HEK293 (cell line): ENCODE data around the gene CADM1.

Experiments
- ATF2 ChIP-seq: fragments of 450-650 bp; formaldehyde crosslinking; IDR thresholded peaks from 2 replicates; pipeline ENCODE4 v1.5.1; 2016; ENCODE audit warnings: missing biosample characterization, missing genetic modification characterization, low read depth
- BCL11B ChIP-seq: fragments of 450-650 bp; formaldehyde crosslinking; IDR thresholded peaks from 2 replicates; pipeline ENCODE4 v1.5.1; 2016; ENCODE audit warnings: low read depth, missing biosample characterization, missing genetic modification characterization
- CTCF ChIP-seq: fragments of 450-650 bp; formaldehyde crosslinking; IDR thresholded peaks from 2 replicates; pipeline ENCODE4 v1.5.1; 2016; ENCODE audit warnings: missing biosample characterization, missing genetic modification characterization
- GLI2 ChIP-seq: fragments of 450-650 bp; formaldehyde crosslinking; IDR thresholded peaks from 2 replicates; pipeline ENCODE4; 2017; ENCODE audit warnings: missing biosample characterization, missing genetic modification characterization, low read depth, borderline replicate concordance
- GLI4 ChIP-seq: fragments of 450-650 bp; formaldehyde crosslinking; IDR thresholded peaks from 2 replicates; pipeline ENCODE4 v1.5.1; 2016; ENCODE audit warnings: missing biosample characterization, missing genetic modification characterization
- GLIS2 ChIP-seq: fragments of 450-650 bp; formaldehyde crosslinking; IDR thresholded peaks from 2 replicates; pipeline ENCODE4 v1.5.1; 2016; ENCODE audit warnings: missing biosample characterization, missing genetic modification characterization
- KLF1 ChIP-seq: fragments of 450-650 bp; formaldehyde crosslinking; IDR thresholded peaks from 2 replicates; pipeline ENCODE4 v1.5.1; 2016; ENCODE audit warnings: missing biosample characterization, missing genetic modification characterization
- KLF9 ChIP-seq: fragments of 450-650 bp; formaldehyde crosslinking; IDR thresholded peaks from 2 replicates; pipeline ENCODE4 v1.5.1; 2016; ENCODE audit warnings: missing biosample characterization, missing genetic modification characterization, low read depth
- MEIS1 ChIP-seq: sonication (generic); formaldehyde crosslinking; IDR thresholded peaks from 2 replicates; pipeline ENCODE4 v1.8.1; 2022; ENCODE audit warnings: missing genetic modification reagents, mild to moderate bottlenecking, borderline replicate concordance
- OVOL3 ChIP-seq: fragments of 450-650 bp; formaldehyde crosslinking; IDR thresholded peaks from 2 replicates; pipeline ENCODE4 v1.5.1; 2016; ENCODE audit warnings: missing biosample characterization, missing genetic modification characterization
- PRDM1 ChIP-seq: fragments of 450-650 bp; formaldehyde crosslinking; IDR thresholded peaks from 2 replicates; pipeline ENCODE4; 2016; ENCODE audit warnings: missing biosample characterization, missing genetic modification characterization
- SP2 ChIP-seq: fragments of 450-650 bp; formaldehyde crosslinking; IDR thresholded peaks from 2 replicates; pipeline ENCODE4 v1.5.1; 2016; ENCODE audit warnings: missing biosample characterization, missing genetic modification characterization
- SP7 ChIP-seq: fragments of 450-650 bp; formaldehyde crosslinking; IDR thresholded peaks from 2 replicates; pipeline ENCODE4 v1.5.1; 2016; ENCODE audit warnings: missing biosample characterization, missing genetic modification characterization
- YY1 ChIP-seq: fragments of 450-650 bp; formaldehyde crosslinking; IDR thresholded peaks from 2 replicates; pipeline ENCODE4 v1.5.1; 2018; ENCODE audit warnings: missing biosample characterization, missing genetic modification characterization
- ZBTB11 ChIP-seq: fragments of 450-650 bp; formaldehyde crosslinking; conservative IDR thresholded peaks from 2 replicates; pipeline ENCODE4 v1.5.1; 2016; ENCODE audit warnings: low read depth, missing biosample characterization, missing genetic modification characterization
- ZBTB44 ChIP-seq: fragments of 450-650 bp; IDR thresholded peaks from 2 replicates; pipeline ENCODE4 v1.5.1; 2018; ENCODE audit warnings: missing biosample characterization, mild to moderate bottlenecking, missing genetic modification characterization
- ZBTB49 ChIP-seq: fragments of 450-650 bp; formaldehyde crosslinking; IDR thresholded peaks from 2 replicates; pipeline ENCODE4 v1.5.1; 2016; ENCODE audit warnings: missing biosample characterization, missing genetic modification characterization, low read depth
- ZEB2 ChIP-seq: fragments of 450-650 bp; formaldehyde crosslinking; IDR thresholded peaks from 2 replicates; pipeline ENCODE4 v1.5.1; 2016; ENCODE audit warnings: missing biosample characterization, missing genetic modification characterization
- ZFP41 ChIP-seq: fragments of 450-650 bp; formaldehyde crosslinking; IDR thresholded peaks from 2 replicates; pipeline ENCODE4 v1.5.1; 2016; ENCODE audit warnings: missing biosample characterization, missing genetic modification characterization, borderline replicate concordance
- ZNF121 ChIP-seq: fragments of 450-650 bp; formaldehyde crosslinking; IDR thresholded peaks from 2 replicates; pipeline ENCODE4 v1.5.1; 2016; ENCODE audit warnings: missing biosample characterization, missing genetic modification characterization
- ZNF155 ChIP-seq: fragments of 450-650 bp; formaldehyde crosslinking; IDR thresholded peaks from 2 replicates; pipeline ENCODE4 v1.5.1; 2016; ENCODE audit warnings: missing biosample characterization, missing genetic modification characterization
- ZNF211 ChIP-seq: fragments of 450-650 bp; formaldehyde crosslinking; IDR thresholded peaks from 2 replicates; pipeline ENCODE4 v1.5.1; 2016; ENCODE audit warnings: low read depth, missing biosample characterization, missing genetic modification characterization
- ZNF221 ChIP-seq: fragments of 450-650 bp; formaldehyde crosslinking; IDR thresholded peaks from 2 replicates; pipeline ENCODE4 v1.5.1; 2017; ENCODE audit warnings: missing biosample characterization, missing genetic modification characterization, borderline replicate concordance
- ZNF248 ChIP-seq: fragments of 450-650 bp; formaldehyde crosslinking; IDR thresholded peaks from 2 replicates; pipeline ENCODE4 v1.5.1; 2017; ENCODE audit warnings: missing biosample characterization, missing genetic modification characterization
- ZNF324 ChIP-seq: fragments of 450-650 bp; formaldehyde crosslinking; IDR thresholded peaks from 2 replicates; pipeline ENCODE4 v1.5.1; 2016; ENCODE audit warnings: missing biosample characterization, missing genetic modification characterization
- ZNF501 ChIP-seq: fragments of 450-650 bp; formaldehyde crosslinking; IDR thresholded peaks from 2 replicates; pipeline ENCODE4 v1.5.1; 2016; ENCODE audit warnings: missing biosample characterization, missing genetic modification characterization
- ZNF544 ChIP-seq: fragments of 450-650 bp; formaldehyde crosslinking; IDR thresholded peaks from 2 replicates; pipeline ENCODE4 v1.5.0; 2017; ENCODE audit warnings: missing biosample characterization, missing genetic modification characterization
- ZNF560 ChIP-seq: fragments of 450-650 bp; formaldehyde crosslinking; IDR thresholded peaks from 2 replicates; pipeline ENCODE4 v1.5.1; 2017; ENCODE audit warnings: missing biosample characterization, missing genetic modification characterization, borderline replicate concordance
- ZNF660 ChIP-seq: fragments of 450-650 bp; IDR thresholded peaks from 2 replicates; pipeline ENCODE4 v1.5.1; 2018; ENCODE audit warnings: missing biosample characterization, mild to moderate bottlenecking, missing genetic modification characterization

Gene CADM1

GRCh38 chr11:115504276-115505158 is at the start of gene CADM1 (continued):
- TF ChIP-seq ZBTB44 (tag by site-specific recombination) (no peak; the same call in 1 of the 2 replicates), SP2 (tag by site-specific recombination) (peak; percentile 65), ZNF155 (no peak), ZNF544 (tag by site-specific recombination) (no peak), ZNF324 (tag by site-specific recombination) (0 out of 2 replicates have a peak, but pooled peaks have one; percentile 35), KLF9 (tag by site-specific recombination) (peak; percentile 48; the same call in 1 of the 2 replicates), ATF2 (tag by site-specific recombination) (no peak), GLI2 (tag by site-specific recombination) (no peak), PRDM1 (tag by site-specific recombination) (no peak), ZNF248 (tag by site-specific recombination) (no peak), MEIS1 (CRISPR knock-in tag) (no peak), ZBTB11 (tag by site-specific recombination) (no peak; the same call in 1 of the 2 replicates), ZNF660 (tag by site-specific recombination) (no peak; the same call in 1 of the 2 replicates), ZBTB49 (no peak), ZNF560 (tag by site-specific recombination) (no peak), SP7 (tag by site-specific recombination) (no peak), KLF1 (tag by site-specific recombination) (0 out of 2 replicates have a peak, but pooled peaks have one; percentile 8), ZNF211 (no peak), BCL11B (no peak), ZFP41 (tag by site-specific recombination) (no peak), YY1 (0 out of 2 replicates have a peak, but pooled peaks have one; percentile 30), ZNF121 (tag by site-specific recombination) (no peak), GLIS2 (0 out of 2 replicates have a peak, but pooled peaks have one; percentile 22), GLI4 (tag by site-specific recombination) (no peak), OVOL3 (tag by site-specific recombination) (no peak), CTCF (tag by site-specific recombination) (peak; percentile 58; the same call in 1 of the 2 replicates), ZEB2 (tag by site-specific recombination) (no peak; the same call in 1 of the 2 replicates), ZNF501 (peak; percentile 34; the same call in 1 of the 2 replicates), ZNF221 (tag by site-specific recombination) (no peak)
